Osteocyte (in vitro differentiated cells): Measurements from ENCODE around the gene ABI1. TPM values are rescaled to one million over a fixed set of nuclear protein-coding genes. Genes with fewer than 3 reads are reported as not detected.

Experiments
- DNase-seq: peaks from one replicate; pipeline ENCODE4 v3.0.0; 2021; ENCODE audit warnings: mixed read lengths; ENCODE audit not compliant: unreplicated experiment; ENCODE audit errors: extremely low spot score
- H3K27ac Mint-ChIP-seq: one replicate; pipeline ENCODE4 v1.8.0; 2021; ENCODE audit warnings: mild to moderate bottlenecking, mixed read lengths; ENCODE audit not compliant: unreplicated experiment
- H3K27me3 Mint-ChIP-seq: one replicate; pipeline ENCODE4 v1.8.0; 2021; ENCODE audit warnings: mixed read lengths; ENCODE audit not compliant: unreplicated experiment
- H3K36me3 Mint-ChIP-seq: one replicate; pipeline ENCODE4 v1.8.0; 2021; ENCODE audit warnings: mixed read lengths; ENCODE audit not compliant: unreplicated experiment
- H3K4me1 Mint-ChIP-seq: one replicate; pipeline ENCODE4 v1.8.0; 2021; ENCODE audit warnings: mixed read lengths; ENCODE audit not compliant: unreplicated experiment
- H3K4me3 Mint-ChIP-seq: one replicate; pipeline ENCODE4 v1.8.0; 2021; ENCODE audit warnings: mild to moderate bottlenecking, moderate library complexity, mixed read lengths; ENCODE audit not compliant: unreplicated experiment
- H3K9me3 Mint-ChIP-seq: one replicate; pipeline ENCODE4 v1.8.0; 2021; ENCODE audit warnings: mixed read lengths; ENCODE audit not compliant: unreplicated experiment
- CTCF ChIP-seq: fragments of 200-600 bp; sonication (generic); IDR thresholded peaks from 2 replicates; pipeline ENCODE4 v1.5.0; 2021; ENCODE audit warnings: antibody characterized with exemption, mild to moderate bottlenecking, moderate library complexity
- total RNA-seq: library from RNA; stranded (reverse); gene quantifications from 2 replicates; pipeline ENCODE4 v1.2.1, GENCODE V29; 2021

Gene ABI1
- total RNA-seq, 1 donor from 2014 or later, result 62.2 TPM

- TF ChIP-seq CTCF, result no peak
- no peak overlapping the region for H3K27ac Mint-ChIP-seq
Observed at GRCh38 chr10:26839966-26840627, 20.7 kb downstream of the ABI1 start.

GRCh38 chr10:26837139-26837538, 23.6 kb downstream of the ABI1 start:
- peaks cover 4% of the 10 kb centered on the region for H3K36me3 Mint-ChIP-seq
- no peak overlapping the region for H3K27ac Mint-ChIP-seq
- peaks cover 29% of the 10 kb centered on the region for H3K4me1 Mint-ChIP-seq
- no peak overlapping the region for H3K4me3 Mint-ChIP-seq
- H3K9me3 Mint-ChIP-seq, result no peaks in the 10 kb centered on the region
- TF ChIP-seq CTCF, result no peak
- H3K27me3 Mint-ChIP-seq, result no peaks in the 10 kb centered on the region
- DNase-seq, result no peak

More at GRCh38 chr10:26839966-26840627, 20.7 kb downstream of the ABI1 start:
- H3K9me3 Mint-ChIP-seq, result no peaks in the 10 kb centered on the region
- DNase-seq, result no peak
- H3K4me1 Mint-ChIP-seq, result peaks cover 25% of the 10 kb centered on the region
- H3K27me3 Mint-ChIP-seq, result no peaks in the 10 kb centered on the region
- H3K4me3 Mint-ChIP-seq, result no peak overlapping the region
- peaks cover 7% of the 10 kb centered on the region for H3K36me3 Mint-ChIP-seq

GRCh38 chr10:26835025-26835424, 25.7 kb downstream of the ABI1 start:
- no peak for TF ChIP-seq CTCF
- Mint-ChIP-seq H3K36me3 (peaks cover 6% of the 10 kb centered on the region), H3K4me1 (peaks cover 26% of the 10 kb centered on the region), H3K9me3 (no peaks in the 10 kb centered on the region), H3K27me3 (no peaks in the 10 kb centered on the region), H3K4me3 (no peak overlapping the region), H3K27ac (no peak overlapping the region)
- no peak for DNase-seq

- Mint-ChIP-seq H3K27ac (no peak overlapping the region), H3K9me3 (no peaks in the 10 kb centered on the region), H3K36me3 (peaks cover 6% of the 10 kb centered on the region), H3K4me1 (peaks cover 23% of the 10 kb centered on the region), H3K4me3 (no peak overlapping the region), H3K27me3 (no peaks in the 10 kb centered on the region)
- no peak for TF ChIP-seq CTCF
- DNase-seq, result no peak
Observed at GRCh38 chr10:26832960-26833359, 27.8 kb downstream of the ABI1 start.

GRCh38 chr10:26831936-26832335, 28.8 kb downstream of the ABI1 start:
- DNase-seq, result no peak
- Mint-ChIP-seq H3K27ac (no peak overlapping the region), H3K4me3 (no peak overlapping the region), H3K36me3 (peaks cover 6% of the 10 kb centered on the region), H3K4me1 (peaks cover 23% of the 10 kb centered on the region), H3K27me3 (no peaks in the 10 kb centered on the region), H3K9me3 (no peaks in the 10 kb centered on the region)
- no peak for TF ChIP-seq CTCF
